ENCODE measurements around the gene STRA6. TPM values are rescaled to one million over a fixed set of nuclear protein-coding genes. Genes with fewer than 3 reads are reported as not detected.

The STRA6 gene
- total RNA-seq, 1 experiment from 2014 or later: 0.54 TPM

DNA sequence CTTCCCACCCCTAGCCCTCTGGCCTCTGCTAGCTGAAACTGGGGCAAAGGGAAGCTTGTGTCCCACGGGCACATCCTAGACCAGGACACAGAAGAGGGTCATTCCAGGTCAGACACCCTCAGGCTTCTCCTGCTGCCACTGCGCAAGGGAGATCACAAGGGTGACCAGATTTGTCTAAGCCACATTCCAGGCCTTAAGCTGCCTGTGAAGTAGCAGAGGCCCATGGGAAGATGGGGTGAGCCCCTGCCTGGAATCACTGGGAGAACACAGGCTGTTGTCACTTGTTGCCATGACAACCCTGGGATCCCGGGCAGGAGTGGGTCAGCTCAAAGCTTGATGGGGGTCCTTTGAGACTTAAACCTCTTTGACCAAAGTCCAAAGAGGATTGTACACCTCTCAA lies 10.8 kb downstream of the STRA6 start:
- Histone ChIP-seq H3K27ac (ENCODE audit: low read depth, low read length) (no peak overlapping the region), H3K9me3 (ENCODE audit: control insufficient read depth in 1 of 2, insufficient read depth in 1 of 2, low read depth in 1 of 2, low read length in 2 of 2) (no peaks in the 10 kb centered on the region), H3K9ac (ENCODE audit: low read length) (no peak overlapping the region), H4K20me1 (ENCODE audit: insufficient read depth) (no peaks in the 10 kb centered on the region), H3K4me1 (ENCODE audit: control insufficient read depth in 1 of 2, insufficient read depth in 2 of 2, low read length in 2 of 2) (peaks cover 15 to 41% of the 10 kb centered on the region in 2 experiments), H3K36me3 (ENCODE audit: control insufficient read depth in 1 of 2, insufficient read depth in 2 of 2, low read length in 2 of 2) (no peaks in the 10 kb centered on the region), H3K79me2 (ENCODE audit: insufficient read depth, low read length) (no peaks in the 10 kb centered on the region), H3K4me2 (ENCODE audit: low read length) (no peak overlapping the region), H3K4me3 (replicated peaks in 1 of 2; ENCODE audit: low read depth in 1 of 2, low read length in 2 of 2) (no peak overlapping the region), H3K9me2 (ENCODE audit: insufficient read depth) (no peaks in the 10 kb centered on the region), H2AFZ (ENCODE audit: low read depth, low read length, poor library complexity, severe bottlenecking) (no peak overlapping the region), H3K27me3 (ENCODE audit: insufficient read depth, low read length) (peaks cover 48% of the 10 kb centered on the region; the same call in 1 of the 2 replicates)
- ChIA-PET POLR2A (no interaction called here), RAD21 (ENCODE audit: low non-redundant PET in 1 of 2, low total read pairs in 2 of 2, uncharacterized antibody in 2 of 2, unreplicated experiment in 2 of 2) (no interaction called here), CTCF (no interaction called here)
- BruUV-seq (replicated peaks): no TSS peak
- intact Hi-C loops (cut with micrococcal nuclease): no loop called here
- TF ChIP-seq CBX3 (IDR thresholded peaks at IDR 0.05; ENCODE audit: low read depth) (no peak), POLR2AphosphoS5 (IDR thresholded peaks at IDR 0.05; ENCODE audit: low read depth, low read length) (no peak), CEBPB (IDR thresholded peaks at IDR 0.05; ENCODE audit: low read depth) (no peak), YY1 (IDR thresholded peaks at IDR 0.05; ENCODE audit: extremely low read depth, insufficient replicate concordance, low read depth, low read length) (no peak)
- TF ChIP-seq, protein P1, sequence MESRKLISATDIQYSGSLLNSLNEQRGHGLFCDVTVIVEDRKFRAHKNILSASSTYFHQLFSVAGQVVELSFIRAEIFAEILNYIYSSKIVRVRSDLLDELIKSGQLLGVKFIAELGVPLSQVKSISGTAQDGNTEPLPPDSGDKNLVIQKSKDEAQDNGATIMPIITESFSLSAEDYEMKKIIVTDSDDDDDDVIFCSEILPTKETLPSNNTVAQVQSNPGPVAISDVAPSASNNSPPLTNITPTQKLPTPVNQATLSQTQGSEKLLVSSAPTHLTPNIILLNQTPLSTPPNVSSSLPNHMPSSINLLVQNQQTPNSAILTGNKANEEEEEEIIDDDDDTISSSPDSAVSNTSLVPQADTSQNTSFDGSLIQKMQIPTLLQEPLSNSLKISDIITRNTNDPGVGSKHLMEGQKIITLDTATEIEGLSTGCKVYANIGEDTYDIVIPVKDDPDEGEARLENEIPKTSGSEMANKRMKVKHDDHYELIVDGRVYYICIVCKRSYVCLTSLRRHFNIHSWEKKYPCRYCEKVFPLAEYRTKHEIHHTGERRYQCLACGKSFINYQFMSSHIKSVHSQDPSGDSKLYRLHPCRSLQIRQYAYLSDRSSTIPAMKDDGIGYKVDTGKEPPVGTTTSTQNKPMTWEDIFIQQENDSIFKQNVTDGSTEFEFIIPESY (IDR thresholded peaks at IDR 0.05; ENCODE audit: extremely low read depth, insufficient replicate concordance, low read length): no peak
- DNase-seq (ENCODE audit: low read depth, low spot score) (no peak), ATAC-seq (no peak)

- Histone ChIP-seq H3K9me2 (ENCODE audit: insufficient read depth) (no peaks in the 10 kb centered on the region), H3K9me3 (ENCODE audit: control insufficient read depth in 1 of 2, insufficient read depth in 1 of 2, low read depth in 1 of 2, low read length in 2 of 2) (no peaks in the 10 kb centered on the region), H3K4me1 (ENCODE audit: control insufficient read depth in 1 of 2, insufficient read depth in 2 of 2, low read length in 2 of 2) (peaks cover 0 to 8% of the 10 kb centered on the region in 2 experiments; a peak in 3 of 4 replicates), H3K36me3 (ENCODE audit: control insufficient read depth in 1 of 2, insufficient read depth in 2 of 2, low read length in 2 of 2) (no peaks in the 10 kb centered on the region), H3K27ac (ENCODE audit: low read depth, low read length) (no peak overlapping the region), H3K27me3 (ENCODE audit: insufficient read depth, low read length) (peaks cover 50% of the 10 kb centered on the region; the same call in 1 of the 2 replicates), H3K79me2 (ENCODE audit: insufficient read depth, low read length) (no peaks in the 10 kb centered on the region), H3K4me3 (replicated peaks in 1 of 2; ENCODE audit: low read depth in 1 of 2, low read length in 2 of 2) (no peak overlapping the region), H3K9ac (ENCODE audit: low read length) (no peak overlapping the region), H4K20me1 (ENCODE audit: insufficient read depth) (no peaks in the 10 kb centered on the region), H2AFZ (ENCODE audit: low read depth, low read length, poor library complexity, severe bottlenecking) (no peak overlapping the region), H3K4me2 (ENCODE audit: low read length) (no peak overlapping the region)
- CTCF ChIA-PET: no interaction called here
- ATAC-seq (no peak), DNase-seq (ENCODE audit: low read depth, low spot score) (no peak)
- no TSS peak for BruUV-seq (replicated peaks)
- RAD21 ChIA-PET (ENCODE audit: low non-redundant PET in 1 of 2, low total read pairs in 2 of 2, uncharacterized antibody in 2 of 2, unreplicated experiment in 2 of 2): no interaction called here
- POLR2A ChIA-PET: no interaction called here
- intact Hi-C loops (cut with micrococcal nuclease): no loop called here
- no peak for TF ChIP-seq ELF1 (IDR thresholded peaks at IDR 0.05; ENCODE audit: borderline replicate concordance, low read depth)
- no peak for TF ChIP-seq SIN3A (IDR thresholded peaks at IDR 0.05; ENCODE audit: low read depth)
- TF ChIP-seq FOSL1 (IDR thresholded peaks at IDR 0.05; ENCODE audit: low read depth): no peak
- no peak for TF ChIP-seq EGR1 (IDR thresholded peaks at IDR 0.05; ENCODE audit: low read depth)
- TF ChIP-seq, protein P2, sequence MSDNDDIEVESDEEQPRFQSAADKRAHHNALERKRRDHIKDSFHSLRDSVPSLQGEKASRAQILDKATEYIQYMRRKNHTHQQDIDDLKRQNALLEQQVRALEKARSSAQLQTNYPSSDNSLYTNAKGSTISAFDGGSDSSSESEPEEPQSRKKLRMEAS (IDR thresholded peaks at IDR 0.05): no peak
- no peak for TF ChIP-seq ATF3 (IDR thresholded peaks at IDR 0.05)
- no peak for TF ChIP-seq EZH2phosphoT487 (IDR thresholded peaks at IDR 0.05; ENCODE audit: borderline replicate concordance)
- no peak for TF ChIP-seq POLR2A (IDR thresholded peaks at IDR 0.05; ENCODE audit: borderline replicate concordance, extremely low read depth, insufficient read depth, insufficient read length)
- TF ChIP-seq TCF7L2 (IDR thresholded peaks at IDR 0.05; ENCODE audit: borderline replicate concordance, extremely low read depth, insufficient read depth, insufficient read length): no peak
- no peak for TF ChIP-seq CTCF (IDR thresholded peaks at IDR 0.05 in 2 of 3, conservative IDR thresholded peaks at IDR 0.05 in 1 of 3; ENCODE audit: borderline replicate concordance in 1 of 3, insufficient read depth in 1 of 3, low read depth in 2 of 3, low read length in 2 of 3)
Measured at GRCh38 chr15:74188216-74188615, 14.4 kb downstream of the STRA6 start.

All from HCT116 (cell line).